Measurements from ENCODE around the gene MBNL2. TPM values are rescaled to one million over a fixed set of nuclear protein-coding genes. Genes with fewer than 3 reads are reported as not detected.

MBNL2 gene
- total and polyA plus RNA-seq, 10 of the 15 experiments (the other 5 are each of a cell fraction or from before 2014, with no cell fraction given), result 1.6 to 9.7 (median 6.7) TPM

GRCh38 chr13:97348569-97349100 is 126.5 kb downstream of the MBNL2 start:
- Histone ChIP-seq H3K36me3 (ENCODE audit: control insufficient read depth in 2 of 2, insufficient read depth in 2 of 2, low read length in 1 of 2) (no peaks in the 10 kb centered on the region), H3K79me2 (ENCODE audit: control insufficient read depth, insufficient read depth, low read length) (no peaks in the 10 kb centered on the region), H3K9ac (ENCODE audit: control insufficient read depth, insufficient read depth, low read length) (no peak overlapping the region), H4K20me1 (ENCODE audit: control insufficient read depth, insufficient read depth) (no peaks in the 10 kb centered on the region), H3K27ac (ENCODE audit: control insufficient read depth, insufficient read depth) (no peak overlapping the region), H3K4me1 (ENCODE audit: control insufficient read depth, insufficient read depth, low read length) (no peaks in the 10 kb centered on the region), H3K27me3 (replicated peaks in 1 of 2; ENCODE audit: control insufficient read depth in 2 of 2, insufficient read depth in 2 of 2, low read length in 1 of 2) (no peaks in the 10 kb centered on the region), H3K9me3 (replicated peaks; ENCODE audit: control insufficient read depth, insufficient read depth, low read length) (no peaks in the 10 kb centered on the region), H2AFZ (ENCODE audit: control insufficient read depth, low read depth, low read length) (no peak overlapping the region), H3K4me3 (no peak overlapping the region), H3K4me2 (ENCODE audit: control insufficient read depth, insufficient read depth) (no peak overlapping the region)
- no peak for ATAC-seq
- FAIRE-seq, result no peak
- SMC1A ChIA-PET (ENCODE audit: uncharacterized antibody, unreplicated experiment), result interaction anchor here (1.0 to 2.1 kb wide), 4 partner anchors 11 to 239 kb away, joined by 3 to 11 read pairs (median 3); no protein-coding TSS in a partner anchor
- WGBS (ENCODE audit: insufficient coverage, insufficient replicate concordance, low lambda C conversion rate, missing lambda C conversion rate), result 82% methylated on average over 5 of the region's 5 CpGs
- BruUV-seq (replicated peaks), result no TSS peak
- intact Hi-C loops (cut with micrococcal nuclease; ENCODE audit: unreplicated experiment), result no loop called here
- POLR2A ChIA-PET, result interaction anchor here (1.5 kb wide), 1 partner anchor 127 kb away, joined by 4 read pairs; the partner anchor contains the start of gene MBNL2
- in situ Hi-C loops (cut with MboI), result no loop called here
- RAD21 ChIA-PET (ENCODE audit: unreplicated experiment), result no interaction called here
- no peak for DNase-seq (ENCODE audit: low read depth, low spot score)
- CTCF ChIA-PET, result interaction anchor here (0.9 to 10.7 kb wide), 3 partner anchors 10 to 239 kb away, joined by 3 to 96 read pairs (median 9); no protein-coding TSS in a partner anchor
- TF ChIP-seq ZBTB4 (CRISPR knock-in tag; IDR thresholded peaks at IDR 0.05) (no peak), CBX3 (IDR thresholded peaks at IDR 0.05; ENCODE audit: borderline replicate concordance, low read depth) (no peak), MTA3 (IDR thresholded peaks at IDR 0.05; ENCODE audit: borderline replicate concordance, low read length) (no peak), SPI1 (IDR thresholded peaks at IDR 0.05; ENCODE audit: borderline replicate concordance, insufficient read depth, low read depth, low read length) (no peak), NFXL1 (IDR thresholded peaks at IDR 0.05; ENCODE audit: borderline replicate concordance) (no peak), NR2C2 (IDR thresholded peaks at IDR 0.05; ENCODE audit: borderline replicate concordance, control insufficient read depth, insufficient read length, low read depth) (no peak), ZZZ3 (IDR thresholded peaks at IDR 0.05; ENCODE audit: control insufficient read depth, insufficient read length, low read depth) (no peak), LARP7 (IDR thresholded peaks at IDR 0.05) (no peak), ZNF592 (IDR thresholded peaks at IDR 0.05) (no peak), USF2 (IDR thresholded peaks at IDR 0.05; ENCODE audit: borderline replicate concordance, low read depth, low read length) (no peak)
- TF ChIP-seq, protein P1, sequence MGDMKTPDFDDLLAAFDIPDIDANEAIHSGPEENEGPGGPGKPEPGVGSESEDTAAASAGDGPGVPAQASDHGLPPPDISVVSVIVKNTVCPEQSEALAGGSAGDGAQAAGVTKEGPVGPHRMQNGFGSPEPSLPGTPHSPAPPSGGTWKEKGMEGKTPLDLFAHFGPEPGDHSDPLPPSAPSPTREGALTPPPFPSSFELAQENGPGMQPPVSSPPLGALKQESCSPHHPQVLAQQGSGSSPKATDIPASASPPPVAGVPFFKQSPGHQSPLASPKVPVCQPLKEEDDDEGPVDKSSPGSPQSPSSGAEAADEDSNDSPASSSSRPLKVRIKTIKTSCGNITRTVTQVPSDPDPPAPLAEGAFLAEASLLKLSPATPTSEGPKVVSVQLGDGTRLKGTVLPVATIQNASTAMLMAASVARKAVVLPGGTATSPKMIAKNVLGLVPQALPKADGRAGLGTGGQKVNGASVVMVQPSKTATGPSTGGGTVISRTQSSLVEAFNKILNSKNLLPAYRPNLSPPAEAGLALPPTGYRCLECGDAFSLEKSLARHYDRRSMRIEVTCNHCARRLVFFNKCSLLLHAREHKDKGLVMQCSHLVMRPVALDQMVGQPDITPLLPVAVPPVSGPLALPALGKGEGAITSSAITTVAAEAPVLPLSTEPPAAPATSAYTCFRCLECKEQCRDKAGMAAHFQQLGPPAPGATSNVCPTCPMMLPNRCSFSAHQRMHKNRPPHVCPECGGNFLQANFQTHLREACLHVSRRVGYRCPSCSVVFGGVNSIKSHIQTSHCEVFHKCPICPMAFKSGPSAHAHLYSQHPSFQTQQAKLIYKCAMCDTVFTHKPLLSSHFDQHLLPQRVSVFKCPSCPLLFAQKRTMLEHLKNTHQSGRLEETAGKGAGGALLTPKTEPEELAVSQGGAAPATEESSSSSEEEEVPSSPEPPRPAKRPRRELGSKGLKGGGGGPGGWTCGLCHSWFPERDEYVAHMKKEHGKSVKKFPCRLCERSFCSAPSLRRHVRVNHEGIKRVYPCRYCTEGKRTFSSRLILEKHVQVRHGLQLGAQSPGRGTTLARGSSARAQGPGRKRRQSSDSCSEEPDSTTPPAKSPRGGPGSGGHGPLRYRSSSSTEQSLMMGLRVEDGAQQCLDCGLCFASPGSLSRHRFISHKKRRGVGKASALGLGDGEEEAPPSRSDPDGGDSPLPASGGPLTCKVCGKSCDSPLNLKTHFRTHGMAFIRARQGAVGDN (IDR thresholded peaks at IDR 0.05), result no peak

All from GM12878 (cell line).